ENCODE measurements around the gene CRYBA1.

CRYBA1 gene

GRCh38 chr17:29283496-29283895 lies 36.8 kb downstream of the CRYBA1 start:
- no peak for DNase-seq (ENCODE audit: low read depth)
- TF ChIP-seq, protein P1, sequence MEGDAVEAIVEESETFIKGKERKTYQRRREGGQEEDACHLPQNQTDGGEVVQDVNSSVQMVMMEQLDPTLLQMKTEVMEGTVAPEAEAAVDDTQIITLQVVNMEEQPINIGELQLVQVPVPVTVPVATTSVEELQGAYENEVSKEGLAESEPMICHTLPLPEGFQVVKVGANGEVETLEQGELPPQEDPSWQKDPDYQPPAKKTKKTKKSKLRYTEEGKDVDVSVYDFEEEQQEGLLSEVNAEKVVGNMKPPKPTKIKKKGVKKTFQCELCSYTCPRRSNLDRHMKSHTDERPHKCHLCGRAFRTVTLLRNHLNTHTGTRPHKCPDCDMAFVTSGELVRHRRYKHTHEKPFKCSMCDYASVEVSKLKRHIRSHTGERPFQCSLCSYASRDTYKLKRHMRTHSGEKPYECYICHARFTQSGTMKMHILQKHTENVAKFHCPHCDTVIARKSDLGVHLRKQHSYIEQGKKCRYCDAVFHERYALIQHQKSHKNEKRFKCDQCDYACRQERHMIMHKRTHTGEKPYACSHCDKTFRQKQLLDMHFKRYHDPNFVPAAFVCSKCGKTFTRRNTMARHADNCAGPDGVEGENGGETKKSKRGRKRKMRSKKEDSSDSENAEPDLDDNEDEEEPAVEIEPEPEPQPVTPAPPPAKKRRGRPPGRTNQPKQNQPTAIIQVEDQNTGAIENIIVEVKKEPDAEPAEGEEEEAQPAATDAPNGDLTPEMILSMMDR (conservative IDR thresholded peaks at IDR 0.05; ENCODE audit: low read depth, low read length), result peak; percentile 11
- H3K4me3 ChIP-seq (ENCODE audit: low read length), result no peak overlapping the region

- TF ChIP-seq, protein P1 (conservative IDR thresholded peaks at IDR 0.05; ENCODE audit: low read depth, low read length), result no peak
- no peak overlapping the region for H3K4me3 ChIP-seq (ENCODE audit: low read length)
- no peak for DNase-seq (ENCODE audit: low read depth)
Observed at GRCh38 chr17:29283961-29284360, 37.3 kb downstream of the CRYBA1 start.

DNA sequence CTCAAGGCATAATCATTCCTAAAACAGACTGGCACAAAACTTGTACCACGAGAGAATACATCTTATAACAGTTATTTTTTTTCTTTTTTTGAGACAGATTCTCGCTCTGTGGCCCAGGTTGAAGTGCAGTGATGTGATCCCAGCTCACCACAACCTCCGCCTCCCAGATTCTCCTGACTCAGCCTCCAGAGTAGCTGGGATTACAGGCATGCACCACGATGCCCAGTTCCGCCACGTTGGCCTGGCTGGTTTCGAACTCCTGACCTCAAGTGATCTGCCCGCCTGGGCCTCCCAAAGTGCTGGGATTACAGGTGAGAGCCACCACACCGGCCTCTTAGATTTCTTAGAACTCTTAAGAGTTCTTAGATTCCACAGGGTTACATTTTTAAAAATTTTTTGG lies 43.2 kb downstream of the CRYBA1 start:
- TF ChIP-seq, protein P1 (conservative IDR thresholded peaks at IDR 0.05; ENCODE audit: low read depth, low read length), result no peak
- DNase-seq (ENCODE audit: low read depth), result no peak
- H3K4me3 ChIP-seq (ENCODE audit: low read length), result no peak overlapping the region

- H3K4me3 ChIP-seq (ENCODE audit: low read length), result peak overlapping the region; percentile 72
- DNase-seq (ENCODE audit: low read depth), result peak; percentile 27
- TF ChIP-seq, protein P1 (conservative IDR thresholded peaks at IDR 0.05; ENCODE audit: low read depth, low read length), result peak; percentile 62
Observed at GRCh38 chr17:29291163-29291752, 44.6 kb downstream of the CRYBA1 start.

DNA sequence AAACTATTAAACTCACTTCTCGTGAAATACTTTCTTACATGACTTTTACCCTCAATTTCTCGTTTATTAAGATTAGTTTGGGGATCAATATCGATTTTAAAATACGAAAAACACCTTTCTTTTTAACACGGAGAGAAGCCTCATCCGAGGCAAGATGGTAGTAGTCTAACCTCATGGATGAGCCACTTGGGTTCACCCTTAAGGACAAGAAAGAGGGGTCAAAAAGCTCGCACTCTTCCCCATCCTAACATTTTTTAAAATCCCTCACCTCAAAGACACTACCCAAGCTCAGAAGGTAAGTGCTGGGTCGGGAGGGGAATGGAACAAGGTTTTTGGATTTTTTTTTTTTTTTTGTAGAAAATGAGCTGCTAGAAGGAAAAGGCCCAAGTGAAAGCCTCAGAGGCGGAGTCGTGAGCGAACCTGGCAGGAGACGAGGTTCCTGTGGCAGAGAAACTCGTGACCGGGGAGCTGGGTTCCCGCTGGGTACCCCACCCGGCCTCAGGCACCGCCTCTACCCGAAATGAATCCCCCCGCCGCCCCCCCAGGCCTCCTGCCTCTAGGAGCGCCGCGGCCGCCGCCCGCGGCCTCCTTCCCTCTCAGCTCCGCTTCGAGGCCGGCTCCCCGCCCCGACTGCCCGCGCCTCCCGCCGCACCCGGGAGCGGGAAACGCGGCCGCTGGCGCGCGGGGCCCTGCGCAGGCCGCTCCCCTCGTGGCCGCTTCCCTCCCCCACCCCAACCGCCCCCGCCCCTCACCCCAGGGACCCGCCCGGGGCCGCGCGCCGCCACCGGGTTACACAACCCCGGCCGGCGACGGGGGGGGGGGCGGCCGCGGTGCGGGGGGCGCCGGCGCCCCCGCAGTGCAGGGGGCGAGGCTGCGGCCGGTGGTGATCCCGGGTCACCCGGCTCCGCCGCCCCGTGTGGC lies 45.7 kb downstream of the CRYBA1 start:
- TF ChIP-seq, protein P1 (conservative IDR thresholded peaks at IDR 0.05; ENCODE audit: low read depth, low read length), result no peak
- H3K4me3 ChIP-seq (ENCODE audit: low read length), result peak overlapping the region; percentile 98
- peak; percentile 14 for DNase-seq (ENCODE audit: low read depth)

DNA sequence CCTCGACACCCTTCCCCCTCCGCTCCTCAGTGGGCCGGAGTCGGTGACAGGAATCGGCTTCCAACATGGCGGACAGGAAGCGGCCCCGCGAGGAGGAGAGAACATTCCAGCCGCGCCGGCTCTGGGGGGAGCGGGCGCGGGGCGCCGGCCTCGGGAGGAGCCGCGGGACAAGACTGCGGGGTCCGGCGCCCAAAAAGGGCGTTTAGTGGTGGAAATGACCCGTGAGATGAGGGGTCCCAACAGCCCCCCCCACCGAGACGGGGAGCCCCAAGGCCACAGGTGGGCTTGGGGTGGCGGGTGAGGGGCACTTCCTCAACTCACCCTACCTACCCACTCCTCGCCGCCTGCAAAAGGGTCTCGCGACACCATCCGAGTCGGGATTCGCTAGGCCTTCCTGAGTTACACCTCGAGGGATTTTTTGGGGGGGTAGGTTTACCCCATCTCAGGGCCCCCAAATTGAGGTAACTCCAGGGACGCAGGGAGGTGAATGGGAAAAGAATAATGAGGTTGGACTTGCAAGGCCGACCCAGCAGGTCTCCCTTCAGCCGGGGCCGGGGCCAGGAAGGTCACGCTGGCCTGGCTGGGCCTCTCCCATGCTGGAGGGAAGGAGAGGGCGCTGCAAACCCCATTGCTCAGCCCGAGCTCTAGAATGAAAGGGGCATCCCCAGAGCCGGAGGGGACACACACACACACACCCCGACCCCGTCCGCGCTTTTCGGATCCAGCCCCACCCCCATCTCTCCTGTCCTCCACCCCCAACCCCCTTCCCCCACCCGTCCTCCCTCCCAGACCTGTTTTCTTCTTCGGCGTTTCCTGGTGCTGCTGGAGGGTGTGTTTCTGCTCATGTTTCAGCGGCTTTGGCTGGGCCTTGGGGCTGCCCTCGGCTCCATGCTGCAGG lies 46.6 kb downstream of the CRYBA1 start:
- no peak for DNase-seq (ENCODE audit: low read depth)
- TF ChIP-seq, protein P1 (conservative IDR thresholded peaks at IDR 0.05; ENCODE audit: low read depth, low read length), result no peak
- peak overlapping the region; percentile 98 for H3K4me3 ChIP-seq (ENCODE audit: low read length)

Data from retinal pigment epithelial cell (primary cell).